GM19328 (cell line): ENCODE results near the gene PON3.

Source experiments
- ATAC-seq: cut with Tn5 transposase; IDR thresholded peaks from one replicate; pipeline ENCODE4 v1.9.1; 2021; ENCODE audit warnings: mild to moderate bottlenecking, moderate library complexity; ENCODE audit not compliant: unreplicated experiment

The PON3 gene

GRCh38 chr7:95309951-95310350, 86.2 kb downstream of the PON3 start:
- no peak for ATAC-seq
